ENCODE data around the gene PRAMEF11. TPM values are rescaled to one million over a fixed set of nuclear protein-coding genes. Genes with fewer than 3 reads are reported as not detected.
"Not testable (repeated sequence)": the region's sequence is repeated elsewhere in the genome, so short reads cannot be mapped to it uniquely, and the experiment has no call there.

The PRAMEF11 gene
- total RNA-seq, 1 experiment from 2014 or later: not detected

DNA sequence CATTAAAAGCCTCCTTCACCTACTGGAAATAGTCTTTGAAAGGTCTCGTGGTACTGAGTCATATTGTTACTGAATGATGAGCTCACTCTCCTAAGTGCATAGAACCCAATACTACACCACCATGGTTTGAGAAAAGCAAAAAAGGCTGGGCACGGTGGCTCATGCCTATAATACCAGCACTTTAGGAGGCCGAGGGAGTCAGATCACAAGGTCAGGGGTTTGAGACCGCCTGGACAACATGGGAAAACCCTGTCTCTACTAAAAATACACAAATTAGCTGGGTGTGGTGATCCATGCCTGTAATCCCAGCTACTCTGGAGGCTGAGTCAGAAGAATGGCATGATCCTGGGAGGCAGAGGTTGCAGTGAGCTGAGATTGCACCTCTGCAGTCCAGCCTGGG is 20.6 kb upstream of the PRAMEF11 start:
- no peaks in the 10 kb centered on the region for H3K79me2 ChIP-seq (ENCODE audit: insufficient read depth, low read length)
- H3K4me1 ChIP-seq (ENCODE audit: insufficient read depth, low read length): no peaks in the 10 kb centered on the region
- no peak overlapping the region for H3K4ac ChIP-seq (ENCODE audit: low read depth, low read length)
- peaks cover 0 to 26% (median 0%) of the 10 kb centered on the region in 3 experiments; a peak in 6 of 7 replicates for H3K36me3 Mint-ChIP-seq (ENCODE audit: insufficient read depth in 1 of 3, low read depth in 3 of 3)
- no peak overlapping the region for H3K9ac ChIP-seq (ENCODE audit: extremely low read depth, insufficient read length, low read length)
- no peak overlapping the region for H3K56ac ChIP-seq (ENCODE audit: insufficient read length, low read depth, low read length)
- no peak overlapping the region for H3K4me2 ChIP-seq (ENCODE audit: insufficient read depth, insufficient read length, low read length)
- TF ChIP-seq, protein P1, sequence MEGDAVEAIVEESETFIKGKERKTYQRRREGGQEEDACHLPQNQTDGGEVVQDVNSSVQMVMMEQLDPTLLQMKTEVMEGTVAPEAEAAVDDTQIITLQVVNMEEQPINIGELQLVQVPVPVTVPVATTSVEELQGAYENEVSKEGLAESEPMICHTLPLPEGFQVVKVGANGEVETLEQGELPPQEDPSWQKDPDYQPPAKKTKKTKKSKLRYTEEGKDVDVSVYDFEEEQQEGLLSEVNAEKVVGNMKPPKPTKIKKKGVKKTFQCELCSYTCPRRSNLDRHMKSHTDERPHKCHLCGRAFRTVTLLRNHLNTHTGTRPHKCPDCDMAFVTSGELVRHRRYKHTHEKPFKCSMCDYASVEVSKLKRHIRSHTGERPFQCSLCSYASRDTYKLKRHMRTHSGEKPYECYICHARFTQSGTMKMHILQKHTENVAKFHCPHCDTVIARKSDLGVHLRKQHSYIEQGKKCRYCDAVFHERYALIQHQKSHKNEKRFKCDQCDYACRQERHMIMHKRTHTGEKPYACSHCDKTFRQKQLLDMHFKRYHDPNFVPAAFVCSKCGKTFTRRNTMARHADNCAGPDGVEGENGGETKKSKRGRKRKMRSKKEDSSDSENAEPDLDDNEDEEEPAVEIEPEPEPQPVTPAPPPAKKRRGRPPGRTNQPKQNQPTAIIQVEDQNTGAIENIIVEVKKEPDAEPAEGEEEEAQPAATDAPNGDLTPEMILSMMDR (conservative IDR thresholded peaks at IDR 0.05): no peak
- no peak overlapping the region for H3K18ac ChIP-seq (ENCODE audit: insufficient read length, low read depth, low read length)
- WGBS (ENCODE audit: extremely low coverage, insufficient read length, low lambda C conversion rate): no CpG with 5 or more reads among the region's 4 CpGs
- H3K14ac ChIP-seq (ENCODE audit: insufficient read depth, low read length): no peak overlapping the region
- H3K4me3 Mint-ChIP-seq: no peak overlapping the region
- H3K79me1 ChIP-seq (ENCODE audit: insufficient read depth, low read depth, low read length, poor library complexity, severe bottlenecking): no peaks in the 10 kb centered on the region
- H3K9me3 Mint-ChIP-seq: peaks cover 79 to 93% of the 10 kb centered on the region in 2 experiments
- no peak overlapping the region for H2BK15ac ChIP-seq (ENCODE audit: low read depth, low read length)
- H4K20me1 ChIP-seq (ENCODE audit: control insufficient read depth, insufficient read depth, insufficient read length): no peaks in the 10 kb centered on the region
- no peaks in the 10 kb centered on the region for H3K4me1 Mint-ChIP-seq
- no peak for DNase-seq
- H4K8ac ChIP-seq (replicated peaks; ENCODE audit: insufficient read length, low read depth, low read length): no peak overlapping the region
- no peak overlapping the region for H3K23ac ChIP-seq (ENCODE audit: insufficient read length, low read depth, low read length)
- H2BK20ac ChIP-seq (ENCODE audit: low read depth, low read length, poor library complexity, severe bottlenecking): no peak overlapping the region
- H2BK5ac ChIP-seq (ENCODE audit: insufficient read length, low read length): no peak overlapping the region
- H2BK12ac ChIP-seq (ENCODE audit: insufficient read length, low read depth, low read length): no peak overlapping the region
- no peaks in the 10 kb centered on the region for H3K27me3 Mint-ChIP-seq (ENCODE audit: low read depth)
- H4K91ac ChIP-seq (ENCODE audit: insufficient read length, low read depth, low read length): no peak overlapping the region
- no peaks in the 10 kb centered on the region for H3K23me2 ChIP-seq (ENCODE audit: insufficient read length, low read depth, low read length, poor library complexity, severe bottlenecking)
- H3K27me3 ChIP-seq (ENCODE audit: insufficient read depth, low read length): no peaks in the 10 kb centered on the region
- no peak overlapping the region for H2BK120ac ChIP-seq (ENCODE audit: low read depth, low read length, poor library complexity, severe bottlenecking)
- no peak overlapping the region for H3T11ph ChIP-seq (ENCODE audit: low read length)
- H3K27ac Mint-ChIP-seq: no peak overlapping the region
- no peak overlapping the region for H3K27ac ChIP-seq (ENCODE audit: insufficient read length, low read depth, low read length)
- H4K5ac ChIP-seq (ENCODE audit: insufficient read length, low read depth, low read length): no peak overlapping the region
- no peak overlapping the region for H2AK5ac ChIP-seq (ENCODE audit: insufficient read length, low read length)
- no peak overlapping the region for H2AFZ ChIP-seq (ENCODE audit: low read length)
- H3K9me3 ChIP-seq (ENCODE audit: control insufficient read depth, low read depth, low read length): peaks cover 45% of the 10 kb centered on the region

DNA sequence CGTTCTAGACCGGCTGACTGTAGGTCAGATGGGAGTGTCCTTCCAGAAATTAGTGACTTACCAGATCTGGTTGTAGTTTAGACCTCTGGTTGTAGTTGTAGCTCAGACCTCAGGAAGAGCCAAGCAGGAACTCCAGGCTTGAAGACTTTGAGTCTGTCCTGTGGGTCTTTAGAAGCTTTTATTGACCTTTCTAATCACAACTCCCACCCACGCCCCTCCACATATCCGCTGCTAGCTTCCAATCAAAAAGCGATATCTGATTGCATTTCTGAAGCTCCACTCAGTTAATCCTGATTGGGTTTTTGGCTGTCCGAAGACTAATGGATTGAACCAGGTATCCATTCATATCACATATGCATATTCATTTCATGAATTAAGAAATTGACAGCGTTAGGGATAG is 17.4 kb upstream of the PRAMEF11 start, which contains the start of gene HNRNPCL1:
Gene HNRNPCL1 (minus strand): TSS at position 101 of the 400 bp plus-strand sequence. CDS start 431 bp downstream, outside the sequence.
- not testable (repeated sequence) for H3K79me1 ChIP-seq (ENCODE audit: insufficient read depth, low read depth, low read length, poor library complexity, severe bottlenecking); H3K4ac ChIP-seq (ENCODE audit: low read depth, low read length); H3K4me2 ChIP-seq (ENCODE audit: insufficient read depth, insufficient read length, low read length); H2BK15ac ChIP-seq (ENCODE audit: low read depth, low read length); H3K79me2 ChIP-seq (ENCODE audit: insufficient read depth, low read length); H3K56ac ChIP-seq (ENCODE audit: insufficient read length, low read depth, low read length); H2BK120ac ChIP-seq (ENCODE audit: low read depth, low read length, poor library complexity, severe bottlenecking); H3K18ac ChIP-seq (ENCODE audit: insufficient read length, low read depth, low read length); H4K5ac ChIP-seq (ENCODE audit: insufficient read length, low read depth, low read length); H3K4me1 ChIP-seq (ENCODE audit: insufficient read depth, low read length); H3K27me3 ChIP-seq (ENCODE audit: insufficient read depth, low read length); H2BK5ac ChIP-seq (ENCODE audit: insufficient read length, low read length); H3K4me3 Mint-ChIP-seq; DNase-seq; H2BK12ac ChIP-seq (ENCODE audit: insufficient read length, low read depth, low read length); H4K8ac ChIP-seq (replicated peaks; ENCODE audit: insufficient read length, low read depth, low read length); H4K91ac ChIP-seq (ENCODE audit: insufficient read length, low read depth, low read length); H4K20me1 ChIP-seq (ENCODE audit: control insufficient read depth, insufficient read depth, insufficient read length); H3K4me1 Mint-ChIP-seq; H3K27ac Mint-ChIP-seq; H2AK5ac ChIP-seq (ENCODE audit: insufficient read length, low read length); H3T11ph ChIP-seq (ENCODE audit: low read length); H3K9ac ChIP-seq (ENCODE audit: extremely low read depth, insufficient read length, low read length); H2AFZ ChIP-seq (ENCODE audit: low read length); H3K14ac ChIP-seq (ENCODE audit: insufficient read depth, low read length); H2BK20ac ChIP-seq (ENCODE audit: low read depth, low read length, poor library complexity, severe bottlenecking); H3K27ac ChIP-seq (ENCODE audit: insufficient read length, low read depth, low read length); H3K23me2 ChIP-seq (ENCODE audit: insufficient read length, low read depth, low read length, poor library complexity, severe bottlenecking); H3K27me3 Mint-ChIP-seq (ENCODE audit: low read depth); H3K23ac ChIP-seq (ENCODE audit: insufficient read length, low read depth, low read length)
- no CpG with 5 or more reads among the region's 7 CpGs for WGBS (ENCODE audit: extremely low coverage, insufficient read length, low lambda C conversion rate)
- Mint-ChIP-seq H3K9me3 (peaks cover 73 to 86% of the 10 kb centered on the region in 2 experiments), H3K36me3 (ENCODE audit: insufficient read depth in 1 of 3, low read depth in 3 of 3) (peaks cover 0 to 17% (median 0%) of the 10 kb centered on the region in 3 experiments; a peak in 3 of 7 replicates)
- H3K9me3 ChIP-seq (ENCODE audit: control insufficient read depth, low read depth, low read length): peaks cover 47% of the 10 kb centered on the region
